GM04504 (cell line): Measurements from ENCODE around the gene MGAT5.

Source experiments
- DNase-seq: peaks from one replicate; pipeline ENCODE4 v3.0.0-alpha.2; 2012; ENCODE audit warnings: low read depth

Gene MGAT5

GRCh38 chr2:134502104-134502503 lies 248.2 kb downstream of the MGAT5 start:
- no peak for DNase-seq
